HepG2 (cell line): ENCODE data around the gene DHRS11. TPM values are rescaled to one million over a fixed set of nuclear protein-coding genes. Genes with fewer than 3 reads are reported as not detected.
A peak's percentile ranks its signal among the peaks of the same experiment; 100 is the strongest.

Experiments
- CCDC6 ChIP-seq: sonication (generic); formaldehyde crosslinking; IDR thresholded peaks from 2 replicates; pipeline ENCODE4 v1.8.1; 2022; ENCODE audit warnings: mild to moderate bottlenecking, missing genetic modification reagents, moderate library complexity
- DR1 ChIP-seq: sonication (generic); formaldehyde crosslinking; IDR thresholded peaks from 2 replicates; pipeline ENCODE4 v1.8.0; 2021; ENCODE audit warnings: mild to moderate bottlenecking, missing genetic modification reagents, inconsistent platforms
- GATAD2A ChIP-seq: IDR thresholded peaks from 2 replicates; pipeline ENCODE4 v1.6.1; 2016
- HMG20B ChIP-seq: conservative IDR thresholded peaks from 2 replicates; pipeline ENCODE4 v1.6.1; 2016; ENCODE audit warnings: missing genetic modification reagents, missing compliant biosample characterization
- KAT8 ChIP-seq: IDR thresholded peaks from 2 replicates; pipeline ENCODE4 v1.6.1; 2016; ENCODE audit warnings: missing genetic modification reagents, missing compliant biosample characterization
- KDM3A ChIP-seq: IDR thresholded peaks from 2 replicates; pipeline ENCODE4 v1.6.1; 2018; ENCODE audit warnings: low read depth, missing compliant biosample characterization
- KMT2A ChIP-seq: sonication (generic); formaldehyde crosslinking; IDR thresholded peaks from 2 replicates; pipeline ENCODE4 v1.4.0; 2020; ENCODE audit warnings: missing genetic modification reagents
- MEF2D ChIP-seq: sonication (generic); formaldehyde crosslinking; IDR thresholded peaks from 2 replicates; pipeline ENCODE4 v1.5.1; 2020; ENCODE audit warnings: mild to moderate bottlenecking, missing genetic modification reagents
- NFATC3 ChIP-seq: sonication (generic); formaldehyde crosslinking; IDR thresholded peaks from 2 replicates; pipeline ENCODE4 v1.5.1; 2020; ENCODE audit warnings: mild to moderate bottlenecking, missing genetic modification reagents
- NR2F1 ChIP-seq, 2 experiments: fragments of 450-650 bp in 1 of 2; formaldehyde crosslinking in 1 of 2; IDR thresholded peaks; 2 replicates each; pipeline versions ENCODE4 v1.5.0 to v1.6.1; 2016 to 2020; ENCODE audit warnings: mild to moderate bottlenecking in 1 of 2, missing compliant biosample characterization in 1 of 2, missing genetic modification reagents in 1 of 2, moderate library complexity in 1 of 2
- REPIN1 ChIP-seq: sonication (generic); formaldehyde crosslinking; IDR thresholded peaks from 2 replicates; pipeline ENCODE4 v1.8.0; 2022; ENCODE audit warnings: missing genetic modification reagents, low read depth, mild to moderate bottlenecking, borderline replicate concordance
- SIN3A ChIP-seq: IDR thresholded peaks from 2 replicates; pipeline ENCODE4 v1.6.1; 2011; ENCODE audit warnings: low read depth, mild to moderate bottlenecking, control low read depth, low read length, borderline replicate concordance
- SMARCC2 ChIP-seq: fragments of 450-650 bp; IDR thresholded peaks from 2 replicates; pipeline ENCODE4 v1.6.1; 2017; ENCODE audit warnings: antibody characterized with exemption, mild to moderate bottlenecking
- SNAI1 ChIP-seq: sonication (generic); formaldehyde crosslinking; IDR thresholded peaks from 2 replicates; pipeline ENCODE4 v1.5.0; 2020; ENCODE audit warnings: mild to moderate bottlenecking, missing genetic modification reagents, borderline replicate concordance
- SPEN ChIP-seq: sonication (generic); formaldehyde crosslinking; IDR thresholded peaks from 2 replicates; pipeline ENCODE4 v1.5.1; 2020; ENCODE audit warnings: low read depth, mild to moderate bottlenecking, missing genetic modification reagents
- STAT5B ChIP-seq: sonication (generic); formaldehyde crosslinking; IDR thresholded peaks from 2 replicates; pipeline ENCODE4 v1.4.0; 2020; ENCODE audit warnings: missing genetic modification reagents
- ZNF556 ChIP-seq: sonication (generic); formaldehyde crosslinking; IDR thresholded peaks from 2 replicates; pipeline ENCODE4 v1.4.0; 2020; ENCODE audit warnings: mild to moderate bottlenecking, missing genetic modification reagents, borderline replicate concordance
- ZNF558 ChIP-seq: sonication (generic); formaldehyde crosslinking; IDR thresholded peaks from 2 replicates; pipeline ENCODE4 v1.9.0; 2022; ENCODE audit warnings: mild to moderate bottlenecking, missing genetic modification reagents, borderline replicate concordance
- ZNF563 ChIP-seq: sonication (generic); formaldehyde crosslinking; IDR thresholded peaks from 2 replicates; pipeline ENCODE4 v1.8.0; 2022; ENCODE audit warnings: mild to moderate bottlenecking, moderate library complexity, missing genetic modification reagents
- ZNF564 ChIP-seq: sonication (generic); formaldehyde crosslinking; IDR thresholded peaks from 2 replicates; pipeline ENCODE4 v1.8.1; 2023; ENCODE audit warnings: mild to moderate bottlenecking, missing genetic modification reagents
- polyA plus RNA-seq, 8 experiments: library from polyadenylated mRNA; depleted of rRNA in 3 of 8; stranded (reverse) in 7 of 8; unstranded in 1 of 8; fragments of >200 nt; fragmentation: Illumina TruSeq in 4 of 8; extraction: Trizol in 4 of 8; gene quantifications; 2 replicates each; pipeline versions ENCODE4 v1.2.1 to v1.2.3, GENCODE V29; 2011 to 2016; ENCODE audit warnings: low read depth in 4 of 8, missing spikeins in 1 of 8, mixed read lengths in 1 of 8; ENCODE audit not compliant: insufficient read depth in 1 of 8
- total RNA-seq, 5 experiments: library from RNA; depleted of rRNA; stranded (reverse); fragments of >200 nt; fragmentation: Illumina TruSeq; extraction: Trizol; gene quantifications; 2 replicates each; pipeline ENCODE4 v1.2.3, GENCODE V29; 2016; ENCODE audit warnings: low read depth in 1 of 5
- TF ChIP-seq, protein P1 (sequence below): IDR thresholded peaks from 2 replicates; pipeline ENCODE4 v1.6.1; 2016; ENCODE audit warnings: missing compliant biosample characterization, missing genetic modification reagents, borderline replicate concordance
- TF ChIP-seq, protein P2 (sequence below): sonication (generic); formaldehyde crosslinking; IDR thresholded peaks from 2 replicates; pipeline ENCODE4 v1.4.0; 2020; ENCODE audit warnings: mild to moderate bottlenecking, missing genetic modification reagents
- TF ChIP-seq, protein P3 (sequence below): sonication (generic); IDR thresholded peaks from 2 replicates; pipeline ENCODE4 v1.6.1; 2016; ENCODE audit warnings: low read depth, borderline replicate concordance
- TF ChIP-seq, protein P4 (sequence below): sonication (generic); formaldehyde crosslinking; IDR thresholded peaks from 2 replicates; pipeline ENCODE4 v1.8.0; 2023; ENCODE audit warnings: mild to moderate bottlenecking, missing genetic modification reagents
- TF ChIP-seq, protein P5 (sequence below): sonication (generic); formaldehyde crosslinking; IDR thresholded peaks from 2 replicates; pipeline ENCODE4 v1.4.0; 2020; ENCODE audit warnings: missing genetic modification reagents

The DHRS11 gene
- total and polyA plus RNA-seq, 2 of the 13 experiments (the other 11 are each of a cell fraction or from before 2014, with no cell fraction given), result 28.4 to 41.9 TPM

DNA sequence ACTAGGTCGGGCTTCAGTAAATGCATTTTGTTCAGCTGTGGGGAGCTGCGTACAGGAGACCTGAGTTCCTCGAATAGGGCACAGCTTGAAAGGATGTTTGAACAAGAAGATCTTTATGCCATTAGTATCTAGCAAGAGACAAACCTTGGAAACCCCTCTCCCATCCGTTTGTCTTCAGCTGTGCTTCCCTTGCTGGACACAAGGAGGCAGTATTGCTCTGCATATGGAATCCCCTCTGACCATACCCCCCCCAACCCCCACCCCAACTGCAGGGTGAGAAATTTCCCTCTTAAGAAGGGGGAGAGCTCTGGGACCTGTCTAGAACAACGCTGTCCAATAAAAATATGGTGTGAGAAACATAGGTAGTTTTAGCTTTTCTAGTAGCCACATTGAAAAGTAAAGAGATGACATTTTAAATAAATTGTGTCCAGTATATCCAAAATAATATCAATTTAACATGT lies 11.3 kb downstream of the DHRS11 start (continued):
- TF ChIP-seq, protein P1, sequence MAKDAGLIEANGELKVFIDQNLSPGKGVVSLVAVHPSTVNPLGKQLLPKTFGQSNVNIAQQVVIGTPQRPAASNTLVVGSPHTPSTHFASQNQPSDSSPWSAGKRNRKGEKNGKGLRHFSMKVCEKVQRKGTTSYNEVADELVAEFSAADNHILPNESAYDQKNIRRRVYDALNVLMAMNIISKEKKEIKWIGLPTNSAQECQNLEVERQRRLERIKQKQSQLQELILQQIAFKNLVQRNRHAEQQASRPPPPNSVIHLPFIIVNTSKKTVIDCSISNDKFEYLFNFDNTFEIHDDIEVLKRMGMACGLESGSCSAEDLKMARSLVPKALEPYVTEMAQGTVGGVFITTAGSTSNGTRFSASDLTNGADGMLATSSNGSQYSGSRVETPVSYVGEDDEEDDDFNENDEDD (CRISPR knock-in tag), result no peak
- TF ChIP-seq, protein P2, sequence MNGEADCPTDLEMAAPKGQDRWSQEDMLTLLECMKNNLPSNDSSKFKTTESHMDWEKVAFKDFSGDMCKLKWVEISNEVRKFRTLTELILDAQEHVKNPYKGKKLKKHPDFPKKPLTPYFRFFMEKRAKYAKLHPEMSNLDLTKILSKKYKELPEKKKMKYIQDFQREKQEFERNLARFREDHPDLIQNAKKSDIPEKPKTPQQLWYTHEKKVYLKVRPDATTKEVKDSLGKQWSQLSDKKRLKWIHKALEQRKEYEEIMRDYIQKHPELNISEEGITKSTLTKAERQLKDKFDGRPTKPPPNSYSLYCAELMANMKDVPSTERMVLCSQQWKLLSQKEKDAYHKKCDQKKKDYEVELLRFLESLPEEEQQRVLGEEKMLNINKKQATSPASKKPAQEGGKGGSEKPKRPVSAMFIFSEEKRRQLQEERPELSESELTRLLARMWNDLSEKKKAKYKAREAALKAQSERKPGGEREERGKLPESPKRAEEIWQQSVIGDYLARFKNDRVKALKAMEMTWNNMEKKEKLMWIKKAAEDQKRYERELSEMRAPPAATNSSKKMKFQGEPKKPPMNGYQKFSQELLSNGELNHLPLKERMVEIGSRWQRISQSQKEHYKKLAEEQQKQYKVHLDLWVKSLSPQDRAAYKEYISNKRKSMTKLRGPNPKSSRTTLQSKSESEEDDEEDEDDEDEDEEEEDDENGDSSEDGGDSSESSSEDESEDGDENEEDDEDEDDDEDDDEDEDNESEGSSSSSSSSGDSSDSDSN (CRISPR knock-in tag), result no peak
- no peak for TF ChIP-seq NR2F1 (CRISPR knock-in tag; IDR thresholded peaks at IDR 0.05)
- TF ChIP-seq, protein P3, sequence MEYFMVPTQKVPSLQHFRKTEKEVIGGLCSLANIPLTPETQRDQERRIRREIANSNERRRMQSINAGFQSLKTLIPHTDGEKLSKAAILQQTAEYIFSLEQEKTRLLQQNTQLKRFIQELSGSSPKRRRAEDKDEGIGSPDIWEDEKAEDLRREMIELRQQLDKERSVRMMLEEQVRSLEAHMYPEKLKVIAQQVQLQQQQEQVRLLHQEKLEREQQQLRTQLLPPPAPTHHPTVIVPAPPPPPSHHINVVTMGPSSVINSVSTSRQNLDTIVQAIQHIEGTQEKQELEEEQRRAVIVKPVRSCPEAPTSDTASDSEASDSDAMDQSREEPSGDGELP, result 0 out of 2 replicates have a peak, but pooled peaks have one; percentile 16
- TF ChIP-seq, protein P4, sequence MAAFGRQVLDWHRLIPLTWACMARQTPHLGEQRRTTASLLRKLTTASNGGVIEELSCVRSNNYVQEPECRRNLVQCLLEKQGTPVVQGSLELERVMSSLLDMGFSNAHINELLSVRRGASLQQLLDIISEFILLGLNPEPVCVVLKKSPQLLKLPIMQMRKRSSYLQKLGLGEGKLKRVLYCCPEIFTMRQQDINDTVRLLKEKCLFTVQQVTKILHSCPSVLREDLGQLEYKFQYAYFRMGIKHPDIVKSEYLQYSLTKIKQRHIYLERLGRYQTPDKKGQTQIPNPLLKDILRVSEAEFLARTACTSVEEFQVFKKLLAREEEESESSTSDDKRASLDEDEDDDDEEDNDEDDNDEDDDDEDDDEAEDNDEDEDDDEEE, result no peak
- no peak for TF ChIP-seq ZNF558 (CRISPR knock-in tag)
- TF ChIP-seq HMG20B, result no peak
- TF ChIP-seq KDM3A (CRISPR knock-in tag), result no peak
- no peak for TF ChIP-seq ZNF564 (CRISPR knock-in tag)
- TF ChIP-seq SPEN (CRISPR knock-in tag), result no peak
- no peak for TF ChIP-seq ZNF563
- no peak for TF ChIP-seq NFATC3 (CRISPR knock-in tag)
- TF ChIP-seq KMT2A (CRISPR knock-in tag), result no peak
- TF ChIP-seq MEF2D (CRISPR knock-in tag), result no peak
- TF ChIP-seq ZNF556 (CRISPR knock-in tag), result no peak
- no peak for TF ChIP-seq STAT5B
- TF ChIP-seq, protein P5, sequence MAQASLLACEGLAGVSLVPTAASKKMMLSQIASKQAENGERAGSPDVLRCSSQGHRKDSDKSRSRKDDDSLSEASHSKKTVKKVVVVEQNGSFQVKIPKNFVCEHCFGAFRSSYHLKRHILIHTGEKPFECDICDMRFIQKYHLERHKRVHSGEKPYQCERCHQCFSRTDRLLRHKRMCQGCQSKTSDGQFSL (CRISPR knock-in tag), result peak; percentile 95
- TF ChIP-seq CCDC6 (CRISPR knock-in tag), result no peak
- no peak for TF ChIP-seq SNAI1 (CRISPR knock-in tag)
- TF ChIP-seq GATAD2A (CRISPR knock-in tag), result peak; percentile 26; the same call in 1 of the 2 replicates
- no peak for TF ChIP-seq SIN3A
- TF ChIP-seq DR1 (CRISPR knock-in tag), result no peak
- no peak for TF ChIP-seq REPIN1 (CRISPR knock-in tag)
- no peak for TF ChIP-seq SMARCC2
- TF ChIP-seq KAT8, result no peak
